ENCODE results near the gene SIPA1. TPM values are rescaled to one million over a fixed set of nuclear protein-coding genes. Genes with fewer than 3 reads are reported as not detected.
"Not testable (repeated sequence)": the region's sequence is repeated elsewhere in the genome, so short reads cannot be mapped to it uniquely, and the experiment has no call there.

SIPA1 gene
- total RNA-seq, 1 experiment from 2014 or later, result 33.6 TPM

- H3K9me3 ChIP-seq, result no peaks in the 10 kb centered on the region
- DNase-seq, result no peak
- H3K27me3 ChIP-seq, result no peaks in the 10 kb centered on the region
- H3K36me3 ChIP-seq, result peaks cover 49% of the 10 kb centered on the region
- H3K4me3 ChIP-seq, result peak overlapping the region; percentile 69
Observed at GRCh38 chr11:65661599-65662246, 23.8 kb downstream of the SIPA1 start.

GRCh38 chr11:65662247-65662798 lies 24.4 kb downstream of the SIPA1 start:
- H3K4me3 ChIP-seq, result peak overlapping the region; percentile 69
- no peak for DNase-seq
- H3K27me3 ChIP-seq, result no peaks in the 10 kb centered on the region
- H3K36me3 ChIP-seq, result peaks cover 43% of the 10 kb centered on the region
- no peaks in the 10 kb centered on the region for H3K9me3 ChIP-seq

GRCh38 chr11:65662799-65663638 lies 25.1 kb downstream of the SIPA1 start, which contains the start of gene RELA:
RELA (minus strand) TSS chr11:65662916; CDS start chr11:65662832, 84 bp downstream.
- DNase-seq, result peak; percentile 98
- Histone ChIP-seq H3K36me3 (peaks cover 36% of the 10 kb centered on the region), H3K27me3 (no peaks in the 10 kb centered on the region), H3K9me3 (no peaks in the 10 kb centered on the region), H3K4me3 (peak within 1 kb of the TSS; percentile 69)

GRCh38 chr11:65663639-65664200 lies 25.8 kb downstream of the SIPA1 start:
- Histone ChIP-seq H3K36me3 (peaks cover 30% of the 10 kb centered on the region), H3K9me3 (no peaks in the 10 kb centered on the region), H3K27me3 (no peaks in the 10 kb centered on the region), H3K4me3 (peak overlapping the region; percentile 69)
- DNase-seq, result peak; percentile 58

DNA sequence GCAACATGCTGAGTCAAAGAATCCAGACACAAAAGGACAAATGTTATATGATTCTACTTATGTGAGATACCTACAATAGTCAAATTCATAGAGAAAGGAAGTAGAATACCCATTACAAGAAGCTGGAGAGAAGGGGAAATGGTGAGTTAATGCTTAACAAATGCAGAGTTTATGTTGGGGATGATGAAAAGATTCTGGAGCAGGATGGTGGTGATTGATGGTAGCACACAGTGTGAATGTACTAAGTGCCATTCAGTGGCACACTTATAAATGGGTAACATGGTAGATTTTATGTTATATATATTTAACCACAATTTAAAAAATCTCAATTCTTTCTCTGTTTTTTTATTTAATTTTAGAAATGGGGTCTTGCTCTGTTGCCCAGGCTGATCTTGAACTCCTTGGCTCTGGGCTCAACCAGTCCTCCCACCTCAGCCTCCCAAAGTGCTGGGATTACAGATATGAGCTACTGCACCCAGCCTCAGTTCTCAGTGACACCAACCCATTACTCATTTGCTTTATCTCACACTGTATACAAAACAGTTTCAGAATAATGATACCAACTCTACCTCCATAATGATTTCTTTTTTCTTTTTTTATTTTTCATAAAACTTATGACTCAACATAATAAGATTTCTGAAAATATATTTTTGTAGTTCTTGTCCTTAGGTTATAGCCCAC lies 34.4 kb downstream of the SIPA1 start:
- H3K36me3 ChIP-seq, result no peaks in the 10 kb centered on the region

DNA sequence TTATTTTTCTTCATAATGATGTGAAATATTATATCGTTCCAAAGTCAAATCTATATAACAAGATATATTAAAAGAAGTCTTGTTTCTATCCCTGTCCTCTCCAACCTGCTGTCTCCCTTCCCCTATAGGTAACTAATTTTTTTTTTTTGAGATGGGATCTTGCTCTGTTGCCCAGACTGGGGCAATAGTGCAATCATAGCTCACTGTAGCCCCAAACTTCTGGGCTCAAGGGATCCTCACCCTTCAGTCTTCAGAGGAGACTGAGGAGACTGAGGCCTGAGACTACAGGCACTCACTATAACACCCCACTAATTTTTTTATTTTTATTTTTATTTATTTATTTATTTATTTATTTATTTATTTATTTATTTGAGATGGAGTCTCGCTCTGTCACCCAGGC lies 35.1 kb downstream of the SIPA1 start:
- Histone ChIP-seq H3K4me3 (no peak overlapping the region), H3K36me3 (no peaks in the 10 kb centered on the region), H3K9me3 (no peaks in the 10 kb centered on the region), H3K27me3 (no peaks in the 10 kb centered on the region)
- DNase-seq, result no peak

More for the DNA sequence above, 34.4 kb downstream of the SIPA1 start:
- no peaks in the 10 kb centered on the region for H3K9me3 ChIP-seq
- no peak for DNase-seq
- no peak overlapping the region for H3K4me3 ChIP-seq
- no peaks in the 10 kb centered on the region for H3K27me3 ChIP-seq

DNA sequence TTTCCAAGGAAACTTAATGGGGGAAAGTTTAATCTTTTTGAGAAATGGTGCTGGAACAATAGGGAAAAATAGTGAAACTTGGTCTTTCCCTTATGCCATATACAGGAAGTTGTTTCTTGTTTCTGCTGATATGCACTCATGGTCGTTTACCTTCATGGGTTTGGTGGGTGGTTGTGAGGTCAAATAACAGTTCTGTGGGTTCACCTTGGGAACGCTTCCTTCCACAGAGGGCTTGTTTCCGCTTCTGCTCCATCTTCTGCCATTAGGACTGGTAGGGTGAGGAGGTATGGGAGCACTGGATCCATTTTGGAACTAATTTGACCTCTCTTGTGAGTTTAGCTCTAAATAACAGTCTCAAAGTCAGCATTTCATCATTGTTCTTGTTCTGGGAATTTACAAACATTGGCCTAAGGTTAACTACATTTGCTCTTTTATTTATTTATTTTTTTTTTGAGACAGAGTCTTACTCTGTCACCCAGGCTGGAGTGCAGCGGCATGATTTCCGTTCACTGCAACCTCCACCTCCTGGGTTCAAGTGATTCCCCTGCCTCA lies 42.4 kb downstream of the SIPA1 start:
- Histone ChIP-seq H3K27me3 (peaks cover 3% of the 10 kb centered on the region; the same call in 1 of the 2 replicates), H3K9me3 (no peaks in the 10 kb centered on the region), H3K4me3 (no peak overlapping the region), H3K36me3 (no peaks in the 10 kb centered on the region)
- DNase-seq, result no peak

DNA sequence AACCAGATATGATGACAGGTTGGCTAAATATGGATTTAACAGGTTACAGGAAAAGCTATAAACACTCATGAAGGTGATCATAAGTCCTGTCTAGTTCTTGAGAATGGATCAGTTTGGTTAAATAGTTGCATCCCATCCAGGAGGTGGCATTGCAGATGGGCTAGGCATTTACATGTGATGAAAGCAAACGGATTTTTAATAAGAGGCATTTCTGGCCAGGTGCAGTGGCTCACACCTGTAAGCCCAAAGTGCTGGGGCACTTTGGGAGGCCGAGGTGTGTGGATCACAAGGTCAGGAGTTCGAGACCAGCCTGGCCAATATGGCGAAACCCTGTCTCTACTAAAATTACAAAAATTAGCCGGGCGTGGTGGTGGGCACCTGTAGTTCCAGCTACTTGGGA lies 45.6 kb downstream of the SIPA1 start:
- H3K36me3 ChIP-seq, H3K27me3 ChIP-seq, H3K9me3 ChIP-seq, H3K4me3 ChIP-seq, DNase-seq: not testable (repeated sequence)

DNA sequence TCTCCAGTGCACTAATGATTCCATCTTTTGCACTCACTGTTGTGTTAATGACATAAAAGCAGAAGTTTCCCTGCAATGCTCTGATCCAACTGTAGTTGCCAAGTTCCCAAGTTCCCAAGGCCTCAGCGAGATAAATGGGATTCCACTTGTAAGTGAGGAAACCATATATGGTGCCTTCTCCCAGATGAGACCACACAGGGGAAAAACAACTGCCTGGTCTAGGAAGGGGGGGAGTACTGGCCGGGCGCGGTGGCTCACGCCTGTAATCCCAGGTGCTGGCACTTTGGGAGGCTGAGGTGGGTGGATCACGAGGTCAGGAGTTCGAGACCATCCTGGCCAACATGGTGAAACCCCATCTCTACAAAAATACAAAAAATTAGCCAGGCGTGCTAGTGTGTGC lies 48.1 kb downstream of the SIPA1 start:
- Histone ChIP-seq H3K9me3 (no peaks in the 10 kb centered on the region), H3K27me3 (peaks cover 3% of the 10 kb centered on the region; the same call in 1 of the 2 replicates), H3K4me3 (no peak overlapping the region), H3K36me3 (no peaks in the 10 kb centered on the region)
- DNase-seq, result no peak

- H3K36me3 ChIP-seq, H3K4me3 ChIP-seq, H3K9me3 ChIP-seq, DNase-seq, H3K27me3 ChIP-seq: not testable (repeated sequence)
Observed at GRCh38 chr11:65691847-65692246, 53.9 kb downstream of the SIPA1 start.

DNA sequence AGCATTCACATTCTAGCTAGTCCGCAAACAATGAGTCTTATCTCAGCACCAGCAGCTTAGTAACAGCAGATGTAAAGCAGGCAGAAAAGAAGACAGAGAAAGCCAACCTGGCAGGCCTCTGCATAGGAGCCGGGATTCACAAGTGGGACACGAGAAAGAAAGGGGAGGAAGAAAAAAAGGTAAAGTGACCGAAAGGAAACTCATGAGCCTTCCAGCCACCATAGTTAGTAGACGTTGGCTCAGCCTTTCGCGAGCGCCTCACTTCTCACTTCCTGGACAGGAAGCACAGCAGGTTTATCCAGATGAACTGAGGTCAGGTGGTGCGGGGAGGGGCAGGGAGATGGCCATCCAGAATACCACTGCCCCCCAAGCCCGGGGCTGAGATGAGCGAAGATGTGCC lies 54.5 kb downstream of the SIPA1 start:
- no peaks in the 10 kb centered on the region for H3K9me3 ChIP-seq
- no peaks in the 10 kb centered on the region for H3K36me3 ChIP-seq
- no peak for DNase-seq
- no peak overlapping the region for H3K4me3 ChIP-seq
- H3K27me3 ChIP-seq, result no peaks in the 10 kb centered on the region

DNA sequence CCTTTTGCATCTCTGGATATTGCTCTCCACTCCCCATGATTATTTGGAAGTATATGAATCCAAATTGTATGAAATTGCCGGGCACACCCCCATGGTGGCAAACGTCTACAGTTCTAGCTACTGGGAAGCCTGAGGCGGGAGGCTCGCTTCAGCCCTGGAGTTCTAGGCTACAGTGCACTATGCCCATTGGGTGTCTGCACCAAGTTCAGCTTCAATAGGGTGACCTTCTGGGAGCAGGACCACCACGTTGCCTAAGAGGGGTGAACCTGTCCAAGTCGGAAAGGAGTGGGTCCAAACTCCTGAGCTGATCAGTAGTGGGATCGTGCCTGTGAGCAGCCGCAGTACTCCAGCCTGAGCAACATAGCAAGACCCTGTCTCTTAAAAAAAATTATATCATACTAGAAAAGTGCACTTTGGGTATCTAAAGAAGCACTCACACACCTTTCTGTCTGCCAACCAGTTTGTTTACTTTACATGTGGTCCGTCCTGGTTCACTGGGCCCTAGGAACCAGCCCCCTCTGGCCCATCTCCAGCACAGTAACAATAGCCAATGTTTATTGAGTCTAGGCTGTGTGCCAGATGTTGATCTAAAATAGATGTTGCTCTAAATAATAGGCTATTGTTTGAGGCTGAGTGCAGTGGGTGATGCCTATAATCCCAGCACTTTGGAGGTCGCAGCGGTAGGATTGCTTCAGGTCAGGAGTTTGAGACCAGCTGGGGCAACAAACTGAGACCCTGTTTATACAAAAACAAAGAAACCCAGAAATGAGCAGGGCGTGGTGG lies 57.7 kb downstream of the SIPA1 start:
- no peak overlapping the region for H3K4me3 ChIP-seq
- DNase-seq, result no peak
- H3K27me3 ChIP-seq, result peaks cover 6% of the 10 kb centered on the region
- H3K9me3 ChIP-seq, result no peaks in the 10 kb centered on the region
- no peaks in the 10 kb centered on the region for H3K36me3 ChIP-seq

GRCh38 chr11:65696802-65697552 lies 59.1 kb downstream of the SIPA1 start:
- H3K9me3 ChIP-seq, result no peaks in the 10 kb centered on the region
- H3K36me3 ChIP-seq, result no peaks in the 10 kb centered on the region
- DNase-seq, result no peak
- no peak overlapping the region for H3K4me3 ChIP-seq
- H3K27me3 ChIP-seq, result peaks cover 10% of the 10 kb centered on the region

DNA sequence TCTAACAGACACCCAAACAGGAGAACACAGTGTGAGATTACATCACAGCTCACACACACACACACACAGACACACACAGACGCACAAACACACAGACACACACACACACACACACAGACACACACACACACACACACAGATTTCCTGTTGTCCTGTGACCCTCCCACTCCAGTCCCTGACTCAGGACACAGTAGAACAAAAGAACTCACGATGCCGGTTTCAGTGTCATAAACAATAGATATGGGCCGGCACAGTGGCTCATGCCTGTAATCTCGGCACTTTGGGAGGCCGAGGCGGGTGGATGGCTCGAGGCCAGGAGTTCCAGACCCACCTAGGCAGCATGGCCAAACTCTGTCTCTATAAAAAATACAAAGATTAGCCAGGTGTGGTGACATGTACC lies 60.3 kb downstream of the SIPA1 start:
- Histone ChIP-seq H3K27me3 (peaks cover 16% of the 10 kb centered on the region), H3K36me3 (no peaks in the 10 kb centered on the region)

GRCh38 chr11:65699306-65699705 lies 61.4 kb downstream of the SIPA1 start:
- H3K4me3 ChIP-seq, result no peak overlapping the region
- DNase-seq, result no peak
- H3K36me3 ChIP-seq, result no peaks in the 10 kb centered on the region
- peaks cover 16% of the 10 kb centered on the region for H3K27me3 ChIP-seq
- no peaks in the 10 kb centered on the region for H3K9me3 ChIP-seq

More for the DNA sequence above, 60.3 kb downstream of the SIPA1 start:
- Histone ChIP-seq H3K4me3 (no peak overlapping the region), H3K9me3 (no peaks in the 10 kb centered on the region)
- no peak for DNase-seq
